GM18511 (cell line): ENCODE measurements around the gene UBAC1.
A peak's percentile ranks its signal among the peaks of the same experiment; 100 is the strongest.

Experiments used
- ATAC-seq: cut with Tn5 transposase; IDR thresholded peaks from one replicate; pipeline ENCODE4 v1.9.1; 2021; ENCODE audit warnings: mild to moderate bottlenecking, moderate library complexity; ENCODE audit not compliant: unreplicated experiment

The UBAC1 gene, protein sequence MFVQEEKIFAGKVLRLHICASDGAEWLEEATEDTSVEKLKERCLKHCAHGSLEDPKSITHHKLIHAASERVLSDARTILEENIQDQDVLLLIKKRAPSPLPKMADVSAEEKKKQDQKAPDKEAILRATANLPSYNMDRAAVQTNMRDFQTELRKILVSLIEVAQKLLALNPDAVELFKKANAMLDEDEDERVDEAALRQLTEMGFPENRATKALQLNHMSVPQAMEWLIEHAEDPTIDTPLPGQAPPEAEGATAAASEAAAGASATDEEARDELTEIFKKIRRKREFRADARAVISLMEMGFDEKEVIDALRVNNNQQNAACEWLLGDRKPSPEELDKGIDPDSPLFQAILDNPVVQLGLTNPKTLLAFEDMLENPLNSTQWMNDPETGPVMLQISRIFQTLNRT

DNA sequence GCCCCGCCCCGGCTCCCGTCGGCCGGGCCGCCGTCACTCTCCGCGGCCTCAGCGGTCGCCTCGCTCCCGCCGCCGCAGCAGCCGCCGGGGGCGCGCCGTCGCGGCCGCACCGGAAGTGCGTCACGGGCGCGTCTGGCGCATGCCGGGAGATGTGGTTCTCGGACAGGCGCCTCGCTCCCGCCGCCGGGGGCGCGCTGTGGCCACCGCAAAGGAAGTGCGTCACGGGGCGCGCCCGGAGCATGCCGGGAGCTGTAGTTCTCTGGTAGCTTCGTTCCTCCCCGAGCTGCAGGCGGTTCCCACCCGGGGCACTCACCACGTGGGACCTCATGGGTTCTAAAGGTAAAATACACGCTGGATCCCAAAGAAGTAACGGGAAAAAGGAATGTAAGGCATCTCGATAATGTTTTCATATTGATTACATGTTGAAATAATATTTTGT is at the start of gene UBAC1:
Gene UBAC1 (minus strand): TSS at position 97 of the 439 bp plus-strand sequence. CDS start 211 bp downstream, outside the sequence.
- peak; percentile 90 for ATAC-seq

DNA sequence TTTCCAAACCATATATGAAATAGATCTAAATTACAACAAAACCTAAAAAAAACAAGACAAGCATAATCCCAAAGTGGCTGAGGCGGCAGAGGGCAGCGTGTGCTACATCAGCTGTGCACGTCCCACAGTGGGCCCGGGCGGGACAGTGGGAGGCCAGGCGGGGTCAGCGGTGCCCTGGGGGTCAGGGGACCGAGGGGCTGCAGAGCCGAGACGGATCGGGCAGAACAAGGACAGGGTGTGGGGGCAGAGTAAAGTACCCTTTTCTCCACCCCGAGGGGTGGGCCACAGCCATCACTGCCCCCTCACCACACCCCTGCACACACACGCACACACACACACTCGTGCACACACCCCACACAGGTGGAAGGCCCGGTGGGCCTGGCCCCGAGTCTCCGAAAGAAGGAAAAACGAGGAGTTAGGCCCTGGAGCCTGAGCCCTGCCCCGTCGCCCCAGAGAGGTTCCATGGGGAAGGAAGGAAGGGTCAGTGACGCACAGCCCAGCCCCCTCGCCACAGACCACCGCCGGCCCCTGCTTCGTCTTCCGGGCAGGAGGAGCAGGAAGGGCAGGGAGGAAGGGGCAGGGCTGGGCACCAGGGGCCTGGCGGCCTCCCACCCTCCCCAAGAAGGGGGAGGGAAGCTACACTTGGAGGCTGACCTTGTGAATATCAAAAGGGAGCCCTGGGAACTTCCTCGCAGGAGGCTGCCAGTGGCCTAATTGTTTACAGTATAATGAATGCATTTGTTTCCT is 49.6 kb upstream of the UBAC1 start:
- ATAC-seq, result no peak

GRCh38 chr9:136010176-136010575 is 49.0 kb upstream of the UBAC1 start:
- no peak for ATAC-seq

GRCh38 chr9:136009516-136009915 is 48.3 kb upstream of the UBAC1 start:
- ATAC-seq, result no peak

DNA sequence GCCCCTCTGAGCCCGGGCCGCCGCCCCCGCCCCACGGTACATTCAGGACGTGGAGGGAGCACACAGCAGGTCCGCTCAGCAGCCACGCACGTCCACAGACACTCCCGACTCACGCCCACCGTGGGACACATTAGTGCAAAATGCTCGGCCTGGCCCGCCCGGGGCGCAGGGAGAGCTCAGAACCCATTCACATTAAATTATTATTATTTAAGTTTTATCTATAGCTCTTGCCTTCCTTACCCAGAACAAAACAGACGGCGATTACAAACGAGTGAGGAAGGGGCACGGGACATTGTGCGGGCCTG is 47.5 kb upstream of the UBAC1 start:
- ATAC-seq, result no peak

DNA sequence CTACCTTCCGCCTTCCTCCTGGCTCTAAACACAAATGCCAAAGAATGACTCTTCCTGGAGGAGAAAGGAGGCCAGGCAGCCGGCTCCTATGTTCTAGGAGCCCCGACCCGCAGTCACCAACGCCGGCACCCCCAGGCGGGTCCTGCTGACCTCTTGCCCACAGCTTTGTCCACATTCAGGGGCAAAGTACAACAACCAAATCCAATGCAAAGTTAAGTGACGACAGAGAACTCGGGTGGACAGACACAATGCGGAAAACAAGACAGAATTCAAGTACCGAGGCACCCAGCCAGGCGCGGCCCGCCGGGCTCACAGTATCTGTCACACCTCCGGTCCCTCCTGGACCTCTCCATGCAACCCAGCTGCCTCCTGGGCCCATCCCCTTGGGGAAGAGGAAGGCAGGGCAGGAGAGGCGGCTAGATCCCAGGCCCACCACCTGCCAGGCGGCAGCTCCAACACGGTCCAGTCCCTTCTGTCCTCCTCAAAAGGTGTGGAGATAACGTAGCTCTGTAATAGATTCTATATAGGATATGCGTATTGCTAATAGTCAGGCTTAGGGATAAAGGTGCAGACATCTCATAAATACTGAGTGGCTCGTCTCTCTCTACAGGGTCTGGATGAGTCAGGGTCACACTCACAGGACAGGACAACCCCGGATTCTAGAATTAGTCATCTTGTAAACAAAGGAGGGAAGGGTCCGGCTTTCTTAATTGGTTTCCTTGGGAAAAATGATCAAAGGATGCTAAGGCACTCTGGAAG is 46.9 kb upstream of the UBAC1 start:
- ATAC-seq, result no peak

DNA sequence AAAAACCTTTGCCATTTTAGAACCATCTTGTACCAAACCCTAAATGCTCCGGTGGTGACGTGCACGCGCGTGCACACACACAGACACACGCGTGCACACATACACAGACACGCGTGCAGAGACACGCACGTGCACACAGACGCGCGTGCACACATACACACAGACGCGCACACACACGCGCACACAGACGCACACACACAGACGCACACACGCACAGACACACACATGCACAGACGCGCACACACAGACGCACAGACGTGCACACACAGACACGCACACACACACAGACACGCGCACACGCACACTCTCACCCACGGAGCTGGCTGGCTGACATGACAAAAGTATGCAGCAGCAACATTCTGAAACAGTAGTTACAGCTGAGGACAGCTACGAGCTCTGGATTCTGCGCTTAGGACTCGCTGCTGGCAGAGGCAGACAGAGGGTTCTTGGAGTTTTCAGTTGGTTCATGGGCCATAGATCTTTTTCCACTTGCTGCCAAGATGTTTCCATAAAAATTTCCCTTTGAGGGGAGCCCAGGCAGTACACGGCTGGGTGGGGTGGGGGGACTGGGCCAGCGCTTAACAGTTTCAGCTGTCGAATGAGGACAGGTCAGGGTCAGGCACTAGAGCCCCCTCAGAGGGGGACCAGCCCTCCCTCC is 46.2 kb upstream of the UBAC1 start:
- no peak for ATAC-seq

- ATAC-seq, result no peak
These were observed 45.0 kb upstream of the UBAC1 start for GRCh38 chr9:136006169-136006568.

GRCh38 chr9:136004712-136005111 is 43.5 kb upstream of the UBAC1 start:
- ATAC-seq, result no peak

DNA sequence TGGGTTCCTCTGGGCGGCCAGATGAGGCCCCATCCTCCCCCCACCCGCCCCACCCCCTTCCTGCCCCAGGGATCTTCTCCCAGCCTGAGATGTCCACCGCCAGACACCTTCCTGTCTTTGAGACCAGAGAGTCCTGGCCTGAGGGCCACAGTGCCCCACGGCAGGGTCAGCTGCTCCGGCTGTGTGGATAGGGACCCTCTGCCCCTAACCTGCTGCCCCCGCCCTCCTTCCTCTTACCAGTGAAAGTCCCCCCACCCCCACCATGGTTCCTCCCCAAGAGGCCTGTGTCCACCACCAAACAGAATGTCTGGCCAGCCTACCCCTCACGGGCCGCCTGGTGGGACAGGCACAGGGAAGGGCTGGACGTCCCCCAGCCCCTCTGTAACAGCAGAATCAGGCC is 43.0 kb upstream of the UBAC1 start:
- no peak for ATAC-seq

DNA sequence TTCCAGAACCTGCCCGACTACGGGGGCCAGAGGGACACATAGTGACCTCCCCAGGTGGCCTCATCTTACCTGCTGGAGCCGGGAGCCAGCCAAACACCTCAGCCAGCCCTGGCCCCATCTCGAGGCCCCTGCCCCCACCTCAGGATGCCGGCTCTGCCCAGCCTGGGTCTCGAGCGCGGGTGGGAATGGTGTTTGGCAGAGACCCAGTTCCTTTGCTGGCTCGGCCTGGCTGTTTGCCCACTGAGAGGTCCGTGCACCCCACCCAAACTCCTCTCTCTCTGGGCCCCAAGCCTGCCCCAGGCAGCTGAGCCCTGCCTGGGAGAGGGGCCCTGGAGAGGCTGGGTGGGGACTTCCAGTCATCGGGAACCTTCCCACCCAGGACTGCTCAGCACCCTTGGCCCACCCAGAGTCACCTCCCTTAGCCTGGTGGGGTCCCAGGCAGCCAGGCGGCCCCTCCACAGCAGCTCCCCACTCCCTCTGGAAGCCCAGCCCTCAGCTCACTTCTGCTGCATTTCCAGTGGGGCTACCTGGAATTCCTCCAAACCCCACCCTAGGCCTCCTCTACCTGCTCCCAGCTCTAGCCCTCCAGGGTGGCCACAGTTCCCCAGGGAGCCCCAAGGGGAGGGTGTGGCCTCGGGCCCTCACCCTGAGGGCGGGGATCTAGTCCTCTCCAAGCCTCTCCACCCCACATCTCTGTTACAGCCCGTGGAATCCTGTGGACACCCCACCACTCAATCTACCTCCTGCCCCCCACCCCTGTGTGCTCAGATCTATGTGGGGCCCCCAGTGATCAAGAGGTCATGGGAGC is 42.4 kb upstream of the UBAC1 start:
- no peak for ATAC-seq

DNA sequence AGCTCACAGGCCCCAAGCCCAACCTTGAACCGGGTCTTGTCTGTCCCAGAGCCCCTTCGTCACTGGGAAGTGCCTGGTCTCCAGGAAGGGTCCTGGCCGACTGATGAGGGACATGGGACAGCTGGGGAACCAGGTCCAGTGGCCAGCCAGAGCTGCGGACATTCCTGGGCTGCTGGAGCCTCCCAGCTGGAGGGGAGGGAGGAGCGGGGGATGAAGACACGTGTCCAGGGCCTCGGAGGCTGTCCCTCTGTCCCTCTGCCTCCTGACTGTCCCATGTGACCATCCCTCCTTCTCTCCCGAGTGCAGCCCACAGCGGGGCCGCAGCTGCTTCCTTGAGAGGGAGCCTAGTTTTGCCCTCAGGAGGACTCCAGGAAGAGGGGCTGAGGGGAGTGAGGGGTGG is 41.7 kb upstream of the UBAC1 start:
- ATAC-seq, result no peak

- no peak for ATAC-seq
These were observed 41.0 kb upstream of the UBAC1 start for GRCh38 chr9:136002215-136002614.

- no peak for ATAC-seq
These were observed 40.1 kb upstream of the UBAC1 start for GRCh38 chr9:136001231-136001630.

DNA sequence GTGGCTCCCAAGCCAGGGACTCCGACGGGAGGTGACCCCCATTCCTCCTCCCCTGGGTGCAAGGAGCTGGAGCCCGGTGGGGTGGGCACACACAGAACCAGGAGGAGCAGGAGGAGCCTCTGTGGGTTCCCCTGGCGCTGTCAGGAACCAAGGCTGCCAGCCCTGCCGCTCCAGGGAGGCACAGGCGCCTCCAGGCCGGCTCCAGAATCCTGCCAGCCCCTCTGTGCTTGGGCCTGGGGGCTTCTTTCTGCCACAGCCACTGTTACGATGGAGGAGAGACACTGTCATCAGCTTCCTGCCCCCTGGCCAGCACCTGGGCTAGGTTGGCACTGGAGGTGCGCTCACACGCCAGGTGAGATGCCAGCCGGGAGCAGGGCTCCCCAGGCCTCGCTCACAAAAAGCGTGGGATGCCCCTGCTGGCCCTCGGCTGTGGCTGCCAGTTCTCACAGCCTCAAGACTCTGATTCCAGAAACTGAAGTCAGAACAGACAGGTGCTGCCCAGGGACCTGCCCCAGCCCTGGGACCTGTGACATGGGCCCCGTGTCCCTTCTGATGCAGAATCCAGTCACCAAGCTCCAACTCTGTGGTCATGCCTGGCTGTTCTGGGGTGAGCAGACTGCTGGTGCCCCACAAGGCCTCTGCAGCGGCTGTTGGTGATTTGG is 37.4 kb upstream of the UBAC1 start:
- ATAC-seq, result no peak

DNA sequence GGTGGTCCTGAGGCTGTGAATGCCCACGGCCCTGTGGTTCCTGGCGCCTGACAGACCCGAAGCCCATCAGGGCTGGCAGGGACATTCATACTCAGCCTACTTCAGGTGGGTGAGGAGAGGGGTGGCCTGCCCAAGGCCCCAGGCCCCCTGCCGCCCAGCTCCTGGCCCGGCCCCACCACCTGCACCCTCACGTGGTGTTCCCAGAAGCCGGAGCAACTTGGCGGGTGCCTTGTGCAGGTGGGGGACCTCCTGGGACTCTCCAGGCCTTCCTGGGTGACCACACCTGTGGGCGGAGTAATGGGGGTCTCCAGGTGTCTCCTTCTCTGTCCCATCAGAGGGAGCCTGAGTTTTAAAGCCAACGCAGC is 36.8 kb upstream of the UBAC1 start:
- no peak for ATAC-seq

DNA sequence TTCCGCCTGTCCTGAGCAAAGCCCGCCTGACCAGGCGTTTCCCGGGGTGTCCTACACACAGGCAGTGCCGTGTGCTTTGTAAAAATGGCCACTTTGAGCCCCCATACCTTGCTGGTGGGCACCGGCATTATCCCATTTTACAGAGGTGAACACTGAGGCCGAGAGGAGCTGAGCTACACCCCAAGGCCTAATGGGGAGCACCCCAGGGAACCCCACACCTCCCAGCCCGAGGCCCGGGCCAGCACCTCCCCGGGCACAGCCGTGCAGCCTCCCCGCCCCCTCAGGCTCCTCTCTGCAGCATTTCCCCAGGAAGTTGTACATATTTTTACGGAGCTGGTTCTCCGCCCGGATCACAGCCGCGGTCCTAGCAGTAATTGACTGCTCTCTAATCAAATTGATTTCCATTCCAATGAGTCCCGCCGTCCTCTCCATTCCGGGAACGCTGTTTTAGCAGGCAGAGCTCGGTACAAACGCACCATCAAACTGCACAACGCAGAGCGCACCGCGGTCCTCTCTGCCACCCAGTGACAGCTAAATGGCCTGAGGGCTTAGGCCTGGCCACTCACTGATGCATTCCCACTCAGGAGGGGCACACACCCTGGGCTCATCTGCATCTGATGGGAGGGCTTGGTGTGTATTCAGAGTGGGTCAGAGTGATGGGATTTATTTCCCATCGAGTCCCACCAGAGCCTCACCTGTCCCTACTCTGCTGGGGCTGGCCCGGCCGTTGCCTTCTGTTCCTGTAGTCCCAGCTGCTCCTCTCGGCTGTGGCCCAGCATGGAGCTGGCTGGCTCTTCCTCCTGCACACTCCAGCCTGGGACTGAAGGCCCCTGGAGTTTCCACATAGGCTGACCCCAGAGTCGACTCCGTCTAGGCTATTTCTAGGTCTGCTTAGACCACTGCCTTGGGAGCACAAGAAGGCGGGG is 36.2 kb upstream of the UBAC1 start:
- no peak for ATAC-seq

DNA sequence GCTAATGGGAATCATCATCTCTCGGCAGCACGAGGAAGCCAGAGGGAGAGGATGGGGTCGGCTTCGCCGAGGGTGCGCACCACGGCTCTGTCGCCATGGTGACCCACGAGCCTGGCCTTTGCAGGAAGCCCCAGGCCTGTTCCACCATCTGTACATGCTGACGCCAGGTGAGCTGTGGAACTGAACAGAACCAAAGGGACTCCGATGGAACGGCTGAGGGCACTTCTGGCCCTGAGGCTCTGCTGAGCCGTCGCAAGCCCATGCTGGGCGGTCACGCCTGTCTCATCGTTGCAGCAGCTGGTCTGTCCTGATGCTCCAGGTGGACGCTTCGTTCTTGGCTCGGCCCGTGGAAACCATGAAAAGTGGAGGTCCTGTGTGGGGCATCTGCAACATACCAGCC is 34.6 kb upstream of the UBAC1 start:
- no peak for ATAC-seq
